Neutrophil (primary cell): ENCODE measurements around the gene C1orf53.

Source experiments
- H3K27ac ChIP-seq: fragments of 200-600 bp; sonication (generic); 2 replicates; pipeline ENCODE4 v1.5.1; 2016; ENCODE audit warnings: mild to moderate bottlenecking, moderate library complexity
- H3K27me3 ChIP-seq: fragments of 200-600 bp; sonication (generic); 2 replicates; pipeline ENCODE4 v1.6.0; 2016; ENCODE audit warnings: mild to moderate bottlenecking
- H3K36me3 ChIP-seq: fragments of 200-600 bp; sonication (generic); 2 replicates; pipeline ENCODE4 v1.5.1; 2017
- H3K4me1 ChIP-seq, 2 experiments: fragments of 200-600 bp in 1 of 2; sonication (generic) in 1 of 2; 1 replicate in 1 of 2; 2 replicates in 1 of 2; pipeline versions ENCODE4 v1.5.1 to v1.6.1; 2013 to 2016; ENCODE audit warnings: low read depth in 1 of 2, low read length in 1 of 2, mild to moderate bottlenecking in 1 of 2, moderate library complexity in 1 of 2; ENCODE audit not compliant: control insufficient read depth in 1 of 2, insufficient read depth in 1 of 2
- H3K4me3 ChIP-seq, 2 experiments: fragments of 200-600 bp in 1 of 2; sonication (generic) in 1 of 2; 1 replicate in 1 of 2; 2 replicates in 1 of 2; pipeline ENCODE4 v1.5.1; 2013 to 2016; ENCODE audit warnings: low read depth in 1 of 2, low read length in 1 of 2, mild to moderate bottlenecking in 1 of 2, moderate library complexity in 1 of 2
- H3K9me3 ChIP-seq: fragments of 200-600 bp; sonication (generic); 2 replicates; pipeline ENCODE4 v1.5.1; 2016
- TF ChIP-seq, protein P1 (sequence below): fragments of 200-600 bp; sonication (generic); IDR thresholded peaks from 2 replicates; pipeline ENCODE4 v1.5.1; 2016; ENCODE audit warnings: antibody characterized with exemption

The C1orf53 gene

DNA sequence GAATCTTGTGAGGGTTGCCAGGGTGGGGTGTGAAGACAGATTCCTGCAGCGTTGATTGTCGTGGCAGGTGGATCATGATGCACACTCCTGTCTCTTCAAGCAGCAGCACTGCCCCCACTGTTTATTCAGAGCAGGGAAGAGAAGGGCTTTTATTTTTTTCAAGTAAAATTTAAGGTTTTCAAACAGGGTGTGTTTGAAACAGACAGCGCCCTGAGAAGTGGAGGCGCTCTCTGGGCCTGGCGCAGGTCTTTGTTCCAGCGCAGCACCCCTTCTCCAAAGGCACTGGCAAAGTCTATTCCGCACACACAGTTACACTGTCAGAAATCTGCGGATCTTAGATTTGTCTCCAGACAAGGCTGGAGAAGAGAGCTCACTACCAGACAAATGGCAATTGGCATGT lies 7.0 kb downstream of the C1orf53 start:
- TF ChIP-seq, protein P1, sequence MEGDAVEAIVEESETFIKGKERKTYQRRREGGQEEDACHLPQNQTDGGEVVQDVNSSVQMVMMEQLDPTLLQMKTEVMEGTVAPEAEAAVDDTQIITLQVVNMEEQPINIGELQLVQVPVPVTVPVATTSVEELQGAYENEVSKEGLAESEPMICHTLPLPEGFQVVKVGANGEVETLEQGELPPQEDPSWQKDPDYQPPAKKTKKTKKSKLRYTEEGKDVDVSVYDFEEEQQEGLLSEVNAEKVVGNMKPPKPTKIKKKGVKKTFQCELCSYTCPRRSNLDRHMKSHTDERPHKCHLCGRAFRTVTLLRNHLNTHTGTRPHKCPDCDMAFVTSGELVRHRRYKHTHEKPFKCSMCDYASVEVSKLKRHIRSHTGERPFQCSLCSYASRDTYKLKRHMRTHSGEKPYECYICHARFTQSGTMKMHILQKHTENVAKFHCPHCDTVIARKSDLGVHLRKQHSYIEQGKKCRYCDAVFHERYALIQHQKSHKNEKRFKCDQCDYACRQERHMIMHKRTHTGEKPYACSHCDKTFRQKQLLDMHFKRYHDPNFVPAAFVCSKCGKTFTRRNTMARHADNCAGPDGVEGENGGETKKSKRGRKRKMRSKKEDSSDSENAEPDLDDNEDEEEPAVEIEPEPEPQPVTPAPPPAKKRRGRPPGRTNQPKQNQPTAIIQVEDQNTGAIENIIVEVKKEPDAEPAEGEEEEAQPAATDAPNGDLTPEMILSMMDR = no peak
- Histone ChIP-seq H3K36me3 (no peaks in the 10 kb centered on the region), H3K9me3 (no peaks in the 10 kb centered on the region), H3K27me3 (peaks cover 100% of the 10 kb centered on the region), H3K27ac (no peak overlapping the region), H3K4me1 (peaks cover 17 to 31% of the 10 kb centered on the region in 2 experiments), H3K4me3 (no peak overlapping the region)

DNA sequence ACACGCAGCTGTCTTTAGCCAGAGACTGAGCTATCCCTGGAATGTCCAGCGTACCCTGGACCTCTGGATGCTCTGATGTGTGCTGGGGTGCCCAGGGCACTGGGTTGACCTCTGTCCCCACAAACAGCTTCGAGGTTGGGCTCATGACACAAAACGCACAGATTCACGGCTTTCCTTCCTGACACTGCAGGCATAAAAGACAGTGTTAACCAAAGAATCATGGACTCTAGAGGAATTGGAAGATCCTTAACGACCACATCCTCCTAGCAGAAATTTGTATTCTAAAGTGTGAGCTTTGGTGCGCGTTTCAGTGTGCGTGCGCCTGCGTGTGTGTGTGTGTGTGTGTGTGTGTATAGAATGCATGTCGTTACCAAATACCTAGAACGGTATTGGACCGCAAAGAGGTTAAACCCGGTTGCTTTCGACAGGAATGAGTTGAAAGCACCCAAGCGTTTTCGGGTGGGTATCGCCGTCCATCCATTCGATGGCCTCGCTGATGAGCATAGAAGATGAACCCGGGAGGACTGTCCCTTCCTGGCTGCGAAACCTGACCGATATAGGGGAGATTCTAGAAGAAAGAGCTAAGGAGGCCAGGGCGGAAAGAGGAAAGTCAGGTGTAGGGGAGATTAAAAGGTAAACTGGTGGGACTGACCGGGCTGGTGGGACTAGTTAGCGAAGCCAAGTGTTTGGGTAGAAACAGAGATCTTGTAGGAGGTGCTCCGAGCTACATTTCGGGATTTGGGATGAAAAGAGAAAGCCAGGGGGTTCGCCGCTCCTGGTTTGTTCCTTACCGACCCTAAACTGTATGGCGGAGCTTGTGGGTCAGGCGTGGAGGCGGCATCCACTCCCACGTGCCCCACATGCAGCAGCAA lies 7.9 kb downstream of the C1orf53 start:
- TF ChIP-seq, protein P1 = no peak
- Histone ChIP-seq H3K4me1 (peaks cover 17 to 31% of the 10 kb centered on the region in 2 experiments), H3K27me3 (peaks cover 100% of the 10 kb centered on the region), H3K9me3 (no peaks in the 10 kb centered on the region), H3K4me3 (no peak overlapping the region), H3K36me3 (no peaks in the 10 kb centered on the region), H3K27ac (no peak overlapping the region)

DNA sequence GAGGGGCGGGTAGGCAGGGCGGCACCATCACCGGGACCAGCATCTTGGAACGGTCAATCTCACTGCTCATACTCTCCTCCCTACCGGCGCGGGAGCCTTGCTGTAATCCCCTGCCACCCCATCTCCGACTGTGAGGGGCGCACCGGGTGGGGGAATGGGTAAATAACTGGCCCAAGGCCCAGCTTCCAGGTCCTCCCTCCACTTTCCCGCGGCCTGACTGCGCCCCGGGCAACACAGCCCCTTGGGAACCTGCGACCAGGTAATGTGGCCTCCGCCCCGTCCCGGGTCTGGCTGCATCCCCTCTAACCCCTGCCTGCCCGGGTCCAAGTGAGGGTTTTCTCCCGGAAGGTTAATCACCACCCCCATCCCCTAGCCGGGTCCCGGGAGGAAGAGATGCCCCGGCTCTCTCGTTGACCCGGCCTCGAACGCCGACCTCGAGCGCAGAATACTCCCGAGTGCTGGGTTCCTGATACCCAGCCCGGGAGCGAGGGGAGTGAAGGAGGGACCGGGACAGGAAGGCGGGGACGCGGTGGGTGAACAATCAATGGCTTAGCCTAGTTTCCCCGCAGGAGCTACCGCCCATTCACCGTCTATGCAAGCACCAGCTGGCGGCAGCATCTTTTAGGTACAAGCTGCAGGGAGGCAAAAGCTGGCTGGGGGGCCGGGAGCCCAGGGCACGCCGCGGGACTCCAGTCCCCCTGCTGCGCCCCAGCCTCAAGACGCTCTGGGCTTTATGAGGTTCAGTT lies 8.9 kb downstream of the C1orf53 start:
- no peak overlapping the region for H3K4me3 ChIP-seq
- peaks cover 24 to 39% of the 10 kb centered on the region in 2 experiments for H3K4me1 ChIP-seq
- H3K27me3 ChIP-seq = peaks cover 100% of the 10 kb centered on the region
- TF ChIP-seq, protein P1 = no peak
- H3K36me3 ChIP-seq = no peaks in the 10 kb centered on the region
- H3K27ac ChIP-seq = no peak overlapping the region
- H3K9me3 ChIP-seq = no peaks in the 10 kb centered on the region

DNA sequence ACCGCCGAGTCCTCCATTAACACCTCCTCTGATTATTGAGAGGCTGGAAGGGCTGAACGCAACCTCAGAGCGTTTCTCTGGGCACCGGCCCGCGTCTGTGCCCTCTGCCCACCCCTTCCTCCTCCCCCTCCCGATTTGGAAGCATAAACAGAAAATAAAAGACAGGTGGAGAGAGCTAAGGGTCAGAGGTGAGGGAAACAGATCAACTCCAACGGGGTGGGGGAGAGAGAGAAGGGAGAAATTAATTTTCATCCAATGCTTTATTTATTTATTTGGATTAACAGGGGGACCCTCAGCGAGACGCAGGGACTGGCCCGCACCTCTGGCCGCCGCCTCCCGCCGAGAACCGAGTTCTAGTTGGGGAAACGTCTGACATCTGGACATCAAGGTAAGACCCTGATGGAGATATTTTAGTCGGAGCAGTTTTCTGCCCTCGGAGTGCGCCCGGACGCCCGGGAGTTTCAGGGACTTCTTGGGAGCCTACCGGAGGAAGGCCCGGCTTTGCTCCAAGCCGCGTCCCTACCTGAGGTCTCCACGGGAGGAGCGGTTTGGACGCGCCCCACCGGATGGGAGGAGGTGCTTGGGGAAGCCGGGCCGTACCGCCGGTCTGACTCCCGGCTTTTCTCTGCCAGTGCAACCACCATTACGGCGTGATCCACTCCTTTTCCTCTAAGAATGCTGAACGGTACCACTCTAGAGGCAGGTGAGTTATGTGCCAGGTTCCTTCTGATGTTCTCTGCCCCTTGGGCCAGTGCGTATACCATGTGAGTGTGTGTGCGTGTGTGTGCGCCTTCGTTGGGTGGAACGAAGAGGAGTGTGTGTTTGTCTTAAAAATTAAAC lies 9.6 kb downstream of the C1orf53 start:
- Histone ChIP-seq H3K9me3 (no peaks in the 10 kb centered on the region), H3K4me1 (peaks cover 28 to 45% of the 10 kb centered on the region in 2 experiments), H3K4me3 (no peak overlapping the region), H3K27ac (no peak overlapping the region), H3K27me3 (peaks cover 100% of the 10 kb centered on the region), H3K36me3 (no peaks in the 10 kb centered on the region)
- TF ChIP-seq, protein P1 = no peak
